ENCODE data around the gene PRKAA2.

DNA sequence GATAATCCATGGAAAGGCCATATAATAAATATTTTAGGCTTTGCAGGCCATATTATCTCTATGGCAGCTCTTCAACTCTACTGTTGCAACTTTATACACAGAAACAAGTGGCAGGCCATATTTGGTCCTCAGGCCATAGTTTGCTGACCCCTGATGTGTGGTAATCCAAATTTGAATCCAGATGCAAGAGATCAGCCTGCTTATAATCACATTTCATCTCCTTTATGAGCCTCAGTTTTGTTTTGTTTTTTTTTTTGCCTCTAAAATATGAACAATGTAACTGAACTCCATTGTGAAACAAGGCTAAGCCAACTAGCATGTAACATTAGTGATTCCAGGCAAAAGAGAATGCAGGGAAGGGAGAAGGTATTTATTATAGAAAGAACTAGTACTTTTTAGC is 81.6 kb downstream of the PRKAA2 start:
- TF ChIP-seq, protein P1, sequence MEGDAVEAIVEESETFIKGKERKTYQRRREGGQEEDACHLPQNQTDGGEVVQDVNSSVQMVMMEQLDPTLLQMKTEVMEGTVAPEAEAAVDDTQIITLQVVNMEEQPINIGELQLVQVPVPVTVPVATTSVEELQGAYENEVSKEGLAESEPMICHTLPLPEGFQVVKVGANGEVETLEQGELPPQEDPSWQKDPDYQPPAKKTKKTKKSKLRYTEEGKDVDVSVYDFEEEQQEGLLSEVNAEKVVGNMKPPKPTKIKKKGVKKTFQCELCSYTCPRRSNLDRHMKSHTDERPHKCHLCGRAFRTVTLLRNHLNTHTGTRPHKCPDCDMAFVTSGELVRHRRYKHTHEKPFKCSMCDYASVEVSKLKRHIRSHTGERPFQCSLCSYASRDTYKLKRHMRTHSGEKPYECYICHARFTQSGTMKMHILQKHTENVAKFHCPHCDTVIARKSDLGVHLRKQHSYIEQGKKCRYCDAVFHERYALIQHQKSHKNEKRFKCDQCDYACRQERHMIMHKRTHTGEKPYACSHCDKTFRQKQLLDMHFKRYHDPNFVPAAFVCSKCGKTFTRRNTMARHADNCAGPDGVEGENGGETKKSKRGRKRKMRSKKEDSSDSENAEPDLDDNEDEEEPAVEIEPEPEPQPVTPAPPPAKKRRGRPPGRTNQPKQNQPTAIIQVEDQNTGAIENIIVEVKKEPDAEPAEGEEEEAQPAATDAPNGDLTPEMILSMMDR (IDR thresholded peaks at IDR 0.05; ENCODE audit: insufficient read depth, low read length, poor library complexity, severe bottlenecking): no peak
- no peak for TF ChIP-seq EZH2phosphoT487 (conservative IDR thresholded peaks at IDR 0.05; ENCODE audit: low read length)

Measured in SU-DHL-6 (cell line).